NCI-H526 treated with DMSO at 0.1 percent for 48 hours (cell line): Measurements from ENCODE around the gene TEAD3.
A peak's percentile ranks its signal among the peaks of the same experiment; 100 is the strongest.

Experiments
- DNase-seq: peaks from one replicate; lab custom pipeline; 2025; lab: John Stamatoyannopoulos, UW

The TEAD3 gene

DNA sequence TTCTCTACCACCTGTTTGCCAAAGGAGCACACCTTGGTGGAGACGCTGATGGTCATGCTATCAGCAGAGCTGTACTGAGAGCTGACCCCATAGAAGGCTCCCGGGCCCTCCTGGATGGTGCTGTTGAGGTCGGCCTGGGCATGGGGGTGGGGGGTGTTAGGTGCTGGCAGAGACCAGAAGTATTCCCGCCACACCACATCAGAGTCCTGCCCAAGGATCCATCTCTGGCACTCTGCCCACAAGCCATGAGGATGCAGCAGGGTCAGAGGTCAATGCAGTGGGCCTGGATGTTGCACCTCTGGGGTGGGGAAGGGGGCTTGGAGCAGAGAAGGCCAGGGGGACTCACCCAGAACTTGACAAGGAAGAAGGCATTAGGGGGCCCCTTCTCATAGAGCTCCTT, 21.3 kb downstream of the TEAD3 start:
- DNase-seq: no peak

DNA sequence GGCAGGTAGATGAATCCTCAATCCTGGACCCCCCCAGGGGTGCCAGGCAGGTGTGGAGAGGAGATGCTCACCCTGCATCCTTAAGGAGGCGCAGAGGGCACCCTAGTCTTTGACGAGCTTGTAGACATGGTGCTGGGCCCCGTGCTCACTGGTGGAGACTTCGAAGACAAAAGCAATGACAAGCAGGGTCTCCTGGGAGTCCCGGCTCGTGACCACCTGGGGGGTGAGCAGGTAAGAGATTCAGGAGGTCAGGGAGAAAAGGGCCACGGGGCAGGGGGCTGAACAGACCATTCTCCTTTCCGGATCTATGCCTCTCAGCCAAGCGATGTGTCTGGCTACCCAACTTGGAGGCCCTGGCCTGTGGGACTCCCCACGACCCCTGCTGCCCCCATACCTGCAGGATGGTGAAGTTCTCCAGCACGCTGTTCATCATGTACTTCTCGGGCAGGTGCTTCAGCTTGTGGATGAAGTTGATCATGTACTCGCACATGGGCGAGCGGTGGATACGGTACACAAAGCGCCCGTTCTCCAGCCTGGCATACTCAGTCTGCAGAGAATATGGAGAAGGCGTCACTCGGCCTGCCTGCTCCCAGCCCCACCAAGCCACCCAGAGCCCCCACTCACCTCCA, 21.8 kb downstream of the TEAD3 start:
- DNase-seq: no peak

DNA sequence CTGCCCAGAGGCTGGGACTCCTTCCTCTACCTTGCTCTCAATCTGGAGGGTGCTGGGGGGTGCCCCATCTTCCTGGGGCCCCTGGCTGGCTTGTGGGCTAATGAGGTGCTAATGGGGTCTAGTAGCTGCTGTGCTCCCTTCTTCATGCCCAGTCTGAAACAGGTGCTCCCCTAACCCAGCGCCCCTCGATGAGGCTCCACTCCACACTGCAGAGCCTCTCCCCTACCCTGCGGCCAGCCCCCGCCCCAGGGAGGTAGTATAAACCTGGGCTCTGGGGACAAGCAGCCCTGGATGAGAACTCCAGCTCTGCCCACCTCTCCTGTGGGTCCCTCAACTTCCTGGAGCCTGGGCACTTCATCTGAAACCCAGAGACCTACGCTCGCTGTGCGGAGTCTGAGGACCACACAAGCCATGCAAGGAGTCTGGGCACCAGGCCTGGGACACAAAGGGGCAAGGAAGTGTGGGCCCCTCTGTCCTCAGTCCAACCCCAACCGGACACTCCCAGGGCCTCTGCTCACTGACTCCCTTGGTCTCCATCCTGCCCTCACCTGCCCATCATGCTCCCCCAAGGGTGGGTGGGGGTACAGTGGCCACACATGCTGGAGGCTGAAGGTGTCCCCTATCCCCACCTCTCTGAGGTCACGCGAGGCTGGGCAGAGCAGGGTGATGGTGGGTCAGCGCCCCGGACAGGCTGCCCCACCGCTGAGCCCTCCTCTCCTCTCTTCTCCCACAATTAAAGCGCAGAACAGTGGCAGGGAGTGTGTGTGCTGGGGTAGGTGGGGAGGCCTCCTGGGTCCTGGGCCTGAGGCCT, 22.5 kb downstream of the TEAD3 start:
- no peak for DNase-seq

DNA sequence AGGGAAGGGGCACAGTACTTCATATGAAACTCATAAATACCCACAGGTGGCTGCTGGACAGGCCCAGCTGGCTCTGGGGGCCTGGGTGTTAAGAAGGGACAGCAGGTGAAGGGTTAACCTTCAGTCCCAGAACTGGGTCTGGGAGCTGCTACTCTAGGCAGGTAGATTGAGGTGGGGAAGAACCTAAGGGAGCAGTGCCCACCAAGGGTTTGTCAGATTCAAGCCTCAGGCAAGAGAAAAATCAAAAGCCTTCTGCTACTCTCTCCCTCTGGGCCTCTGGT, 23.1 kb downstream of the TEAD3 start:
- DNase-seq: no peak

DNA sequence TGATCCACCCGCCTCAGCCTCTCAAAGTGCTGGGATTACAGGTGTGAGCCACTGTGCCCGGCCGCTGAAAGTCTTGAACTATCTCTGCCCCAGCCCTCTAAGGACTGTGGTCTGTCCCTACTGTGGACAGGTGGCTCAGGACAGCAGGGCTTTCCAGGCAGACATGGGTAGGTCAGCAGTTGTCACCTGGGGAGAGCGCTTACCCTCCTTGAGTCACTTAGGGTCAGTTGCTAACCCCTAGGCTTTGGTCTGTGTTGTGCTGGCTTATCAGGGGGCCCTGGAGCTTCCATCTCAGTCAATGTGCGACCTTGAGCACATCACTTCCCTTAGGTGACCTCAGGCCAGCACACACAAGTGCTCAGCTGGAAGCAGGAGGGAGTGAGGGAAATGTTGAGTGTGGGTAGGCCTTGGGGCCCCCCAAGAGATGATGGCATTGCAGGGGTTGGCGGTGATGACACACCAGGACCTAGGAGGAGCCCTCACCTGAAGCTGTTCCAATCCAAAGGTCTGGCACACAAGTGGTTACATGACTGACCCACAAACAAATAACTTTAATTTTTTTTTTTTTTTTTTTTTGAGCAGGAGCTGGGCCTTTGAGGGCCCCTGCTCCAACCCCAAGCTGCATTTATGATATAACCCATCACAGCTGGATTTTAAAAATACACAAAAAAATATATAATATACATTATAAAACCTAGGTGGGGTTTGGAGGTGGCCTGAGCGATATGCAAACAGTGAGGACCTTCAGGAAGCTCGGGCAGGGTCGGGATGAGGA, 23.6 kb downstream of the TEAD3 start:
- DNase-seq: no peak

DNA sequence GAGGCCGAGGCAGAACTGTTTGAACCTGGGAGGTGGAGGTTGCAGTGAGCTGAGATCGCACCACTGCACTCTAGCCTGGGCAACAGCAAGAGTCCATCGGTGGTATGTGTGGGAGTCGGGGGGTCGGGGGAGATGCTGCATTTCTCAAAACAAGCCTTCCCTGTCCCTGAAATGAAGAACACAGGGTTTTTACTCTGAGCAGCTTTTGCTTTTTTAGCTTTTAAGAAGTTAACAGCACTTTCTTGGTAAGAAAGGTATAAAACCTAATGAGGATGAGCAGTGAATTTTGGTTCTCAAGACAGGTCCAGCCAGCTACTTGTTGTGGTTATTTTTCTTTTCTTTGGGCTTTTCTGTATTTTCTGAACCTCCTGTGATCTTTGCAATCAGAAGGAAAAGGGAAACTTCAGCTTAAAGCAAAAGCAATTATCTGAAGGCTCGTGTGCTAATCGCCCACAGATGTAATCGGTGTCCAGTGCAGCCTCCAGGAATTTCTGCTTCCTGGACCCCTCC, 25.0 kb downstream of the TEAD3 start:
- DNase-seq: no peak

DNA sequence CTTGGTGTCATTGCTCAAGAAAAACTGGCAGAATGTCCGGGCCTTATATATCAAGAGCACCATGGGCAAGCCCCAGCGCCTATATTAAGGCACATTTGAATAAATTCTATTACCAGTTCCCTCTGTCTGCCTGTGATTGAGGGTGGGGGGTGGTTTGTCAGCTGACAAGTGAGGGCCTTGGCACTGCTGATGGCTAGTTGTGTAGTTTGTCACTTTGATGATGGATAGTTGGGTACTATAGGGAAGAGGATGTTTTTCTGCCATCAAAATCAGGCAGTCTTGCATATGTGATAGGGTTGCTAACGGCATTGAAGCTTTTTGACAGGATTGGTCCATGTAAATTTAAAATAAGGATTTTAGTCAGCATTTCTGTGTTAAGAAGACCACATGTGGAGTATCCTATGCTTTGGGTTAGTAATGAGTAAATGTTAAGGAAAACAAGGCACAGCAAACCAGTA, 26.2 kb downstream of the TEAD3 start:
- no peak for DNase-seq

DNA sequence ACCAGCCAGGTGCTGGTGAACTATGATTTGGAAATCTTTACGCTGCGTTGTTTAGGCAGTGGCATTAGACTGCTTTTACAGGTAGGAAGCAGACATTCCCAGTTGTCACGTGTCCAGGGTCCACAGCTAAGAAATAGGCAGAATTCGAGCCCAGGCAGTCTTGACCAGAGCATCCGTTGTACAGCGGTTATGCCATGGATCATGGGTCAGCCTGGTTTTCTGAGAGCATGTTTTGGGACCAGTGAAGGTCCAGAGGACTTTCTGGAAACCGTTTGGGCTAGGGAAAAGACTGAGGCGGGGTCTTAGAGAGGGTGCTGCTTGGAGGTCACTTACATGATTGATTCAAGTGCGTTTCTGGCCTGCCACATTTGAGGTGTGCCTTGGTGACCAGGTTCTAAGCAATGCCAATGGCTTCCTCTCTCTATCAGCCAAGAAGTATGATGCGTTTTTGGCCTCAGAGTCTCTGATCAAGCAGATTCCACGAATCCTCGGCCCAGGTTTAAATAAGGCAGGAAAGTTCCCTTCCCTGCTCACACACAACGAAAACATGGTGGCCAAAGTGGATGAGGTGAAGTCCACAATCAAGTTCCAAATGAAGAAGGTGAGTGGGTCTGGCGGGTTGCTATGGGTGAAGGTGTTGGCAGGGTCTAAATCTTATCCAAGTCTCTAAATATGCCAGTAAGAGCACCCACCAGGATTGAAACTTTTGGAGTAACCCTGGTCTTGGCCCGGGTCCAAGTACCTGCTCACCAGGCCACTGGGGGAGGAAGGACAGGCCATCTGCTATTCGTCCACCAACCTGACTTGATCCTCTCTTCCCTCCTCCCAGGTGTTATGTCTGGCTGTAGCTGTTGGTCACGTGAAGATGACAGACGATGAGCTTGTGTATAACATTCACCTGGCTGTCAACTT, 26.9 kb downstream of the TEAD3 start:
- no peak for DNase-seq

DNA sequence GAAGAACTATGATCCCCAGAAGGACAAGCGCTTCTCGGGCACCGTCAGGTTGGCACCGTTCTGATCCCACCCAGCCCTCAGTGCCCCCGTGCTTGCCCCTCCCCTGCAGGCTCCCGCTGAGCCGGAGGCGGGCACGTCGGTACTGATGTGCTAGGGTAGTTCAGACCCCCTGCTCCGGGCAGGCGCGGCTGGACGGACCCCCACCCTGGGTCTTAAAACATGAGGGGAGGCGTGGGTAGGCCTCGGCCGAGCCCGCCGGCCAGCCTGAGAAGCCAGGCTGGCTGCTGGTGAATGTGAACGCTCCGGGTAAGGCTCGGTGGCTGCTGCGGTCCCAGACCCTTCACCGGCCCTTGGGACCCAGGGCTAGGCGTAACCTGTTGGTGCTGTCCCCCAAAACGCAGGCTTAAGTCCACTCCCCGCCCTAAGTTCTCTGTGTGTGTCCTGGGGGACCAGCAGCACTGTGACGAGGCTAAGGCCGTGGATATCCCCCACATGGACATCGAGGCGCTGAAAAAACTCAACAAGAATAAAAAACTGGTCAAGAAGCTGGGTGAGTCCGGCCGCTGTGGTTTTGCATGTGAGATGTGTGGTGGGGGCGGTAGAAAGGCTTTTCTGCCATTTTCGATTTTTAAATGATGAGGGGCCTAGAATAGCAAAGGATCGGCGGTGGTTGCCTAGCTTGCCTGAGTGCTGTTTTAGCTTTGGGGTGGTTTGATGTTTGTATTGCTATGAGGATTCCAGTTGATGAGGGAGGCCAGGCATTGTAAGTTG, 27.7 kb downstream of the TEAD3 start:
- DNase-seq: no peak

DNA sequence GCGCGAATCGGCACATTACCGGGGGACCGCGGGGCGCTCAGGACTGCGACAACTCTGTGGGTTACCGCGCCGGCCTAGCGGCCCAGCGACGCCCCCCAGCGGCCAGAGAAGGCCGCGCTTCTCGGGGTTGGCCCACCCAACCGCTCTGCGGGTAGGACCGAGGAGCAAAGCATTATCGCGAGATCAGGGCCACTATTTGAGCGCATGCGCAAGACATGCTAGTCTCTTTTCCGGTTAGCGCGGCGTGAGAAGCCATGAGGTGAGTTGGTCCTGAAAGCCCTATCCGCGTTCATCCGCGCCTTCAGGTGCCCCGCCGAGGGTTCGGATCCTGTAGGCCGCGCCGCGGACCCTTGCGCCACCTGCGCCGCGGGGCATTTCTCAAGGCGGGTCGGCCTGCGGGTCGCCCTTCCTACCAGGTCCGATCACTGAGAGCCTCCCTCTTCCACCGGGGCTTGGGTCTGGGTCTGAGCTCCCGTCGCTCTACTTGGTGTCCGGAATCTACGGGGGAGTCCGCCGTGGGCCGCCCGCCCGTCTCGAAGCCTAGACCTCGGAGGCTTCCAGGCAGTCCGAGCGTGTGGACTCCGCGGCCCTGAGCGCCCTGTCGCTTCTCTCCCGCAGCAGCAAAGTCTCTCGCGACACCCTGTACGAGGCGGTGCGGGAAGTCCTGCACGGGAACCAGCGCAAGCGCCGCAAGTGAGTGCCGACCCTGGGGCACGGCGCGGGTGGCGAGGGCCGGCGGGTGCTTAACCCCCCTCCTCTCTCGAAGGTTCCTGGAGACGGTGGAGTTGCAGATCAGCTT, 28.5 kb downstream of the TEAD3 start, which contains the start of gene RPL10A:
RPL10A (plus strand) TSS at position 221 of the 799 bp plus-strand sequence; CDS start at position 255, 34 bp downstream.
- DNase-seq: peak; percentile 91

DNA sequence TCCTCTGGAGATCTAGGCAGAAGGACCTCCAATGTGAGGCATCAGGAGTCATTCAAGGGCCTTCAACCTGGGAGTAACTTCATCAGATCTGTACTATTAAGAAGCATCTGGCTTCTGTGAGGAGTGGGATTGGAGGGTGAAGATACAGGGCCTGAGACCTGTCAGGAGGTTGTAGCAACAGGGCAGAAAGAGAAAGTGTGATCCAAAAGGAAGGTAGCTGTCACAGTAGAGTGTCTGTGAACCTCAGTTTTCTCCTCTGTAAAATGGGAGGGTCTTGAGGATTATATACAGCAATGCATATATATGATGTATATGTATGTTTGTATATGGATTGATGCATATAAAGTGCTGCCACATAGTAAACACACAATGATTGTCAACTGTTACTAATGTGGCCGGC, 31.2 kb downstream of the TEAD3 start:
- DNase-seq: no peak

DNA sequence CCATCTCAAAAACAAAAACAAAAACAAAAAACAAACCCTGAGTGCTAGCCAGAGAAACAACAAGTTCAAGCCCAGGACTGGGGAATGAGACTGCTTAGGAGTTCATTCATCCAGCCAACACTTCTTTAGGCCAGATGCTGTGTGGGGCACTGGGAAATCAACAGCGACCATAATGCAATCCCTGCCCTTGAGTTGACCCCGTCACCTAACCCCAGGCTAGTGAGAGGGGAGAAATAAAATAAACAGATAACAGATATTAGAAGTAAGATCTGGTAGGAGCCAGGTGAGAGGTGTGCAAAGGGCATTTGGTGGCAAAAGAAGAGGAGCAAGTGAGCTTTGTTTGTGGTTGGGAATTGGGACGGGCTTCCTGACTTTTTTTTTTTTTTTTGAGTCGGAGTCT, 33.6 kb downstream of the TEAD3 start:
- DNase-seq: no peak

DNA sequence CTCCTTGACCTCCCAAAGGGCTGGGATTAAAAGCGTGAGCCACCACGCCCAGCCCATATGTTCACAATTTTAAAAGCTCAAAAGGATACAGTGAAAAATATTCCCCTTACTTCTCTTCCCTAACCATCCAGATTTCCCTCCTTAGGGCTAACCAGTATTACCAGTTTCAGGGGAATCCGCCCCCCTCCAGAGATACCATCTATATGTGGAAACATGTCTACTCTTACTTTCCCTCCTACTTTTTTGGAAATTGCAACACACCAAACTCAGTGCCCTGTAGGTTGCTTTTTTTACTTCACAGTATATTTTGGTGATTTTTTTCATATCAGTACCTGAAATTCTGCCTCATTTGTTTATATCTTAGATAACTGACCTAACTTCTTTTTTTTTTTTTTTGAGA, 35.6 kb downstream of the TEAD3 start:
- no peak for DNase-seq

DNA sequence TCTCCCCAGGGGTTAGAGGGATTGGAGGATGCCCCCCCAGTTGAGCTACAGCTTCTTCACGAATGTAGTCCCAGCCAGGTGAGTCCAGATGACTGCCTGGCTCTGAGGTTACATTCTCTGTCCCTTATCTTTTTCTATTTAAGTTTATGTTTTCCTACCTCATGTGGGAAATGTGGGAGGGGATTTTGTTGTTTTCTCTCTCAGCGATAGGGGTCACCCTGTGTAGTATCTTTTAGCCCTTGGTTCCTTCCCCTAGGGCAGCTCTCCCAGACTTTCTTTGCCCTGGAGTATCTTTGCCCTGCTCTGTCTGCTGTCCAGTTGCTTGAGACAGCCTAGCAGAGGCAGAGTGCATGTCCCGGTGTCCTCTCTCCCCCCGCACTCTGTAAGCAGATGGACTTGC, 39.0 kb downstream of the TEAD3 start:
- no peak for DNase-seq

DNA sequence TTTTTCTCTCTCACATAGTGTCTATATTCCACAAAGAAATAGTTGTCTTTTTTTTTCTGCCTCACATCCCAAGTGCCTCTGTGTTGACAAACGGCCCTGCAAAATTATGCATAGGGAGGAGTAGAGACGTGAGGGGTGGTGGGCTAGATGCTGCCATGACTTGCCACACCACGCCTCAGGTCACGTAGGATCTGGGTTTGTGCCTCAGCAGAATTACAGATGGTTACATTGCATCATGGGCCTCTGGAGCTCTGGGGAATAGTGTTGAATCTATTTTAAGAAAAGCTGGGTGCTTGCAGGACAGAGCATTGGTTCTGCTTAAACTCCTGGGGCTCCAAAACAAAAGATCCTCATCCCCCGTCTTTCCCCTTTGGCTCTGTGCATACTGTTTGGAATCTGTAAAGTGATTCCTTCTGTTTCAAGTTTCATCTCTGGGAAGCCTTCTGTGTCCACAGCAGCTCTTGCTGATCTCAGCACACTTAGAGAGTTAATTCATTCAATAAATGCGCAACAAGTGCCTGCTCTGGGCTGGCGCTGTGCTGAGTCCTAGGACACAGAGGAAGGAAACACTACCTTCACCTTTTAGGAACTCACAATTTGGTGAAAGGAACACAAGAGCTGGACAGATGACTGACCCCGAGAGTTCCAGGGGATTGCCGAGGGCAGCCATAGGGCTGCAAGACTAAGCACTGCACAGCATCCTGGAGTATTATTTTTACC, 42.3 kb downstream of the TEAD3 start:
- no peak for DNase-seq

DNA sequence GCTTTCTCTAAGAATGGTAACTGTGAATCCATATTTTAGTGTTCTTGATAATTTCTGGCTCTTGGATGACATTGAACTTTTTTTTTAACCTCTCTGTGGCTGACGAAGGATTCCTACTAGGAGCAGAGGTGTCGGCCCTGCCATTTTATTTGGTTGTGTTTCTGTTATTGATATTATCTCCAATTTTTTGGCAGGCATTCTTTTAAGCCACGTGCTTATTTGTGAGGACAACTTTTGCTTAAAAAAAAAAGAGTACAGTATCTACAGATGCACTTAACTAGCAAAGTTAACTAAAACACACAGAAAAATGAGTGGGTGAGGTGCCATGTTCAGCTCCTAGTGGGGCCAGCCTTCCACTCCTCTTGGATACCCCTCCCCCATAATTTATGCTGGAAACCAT, 43.6 kb downstream of the TEAD3 start:
- DNase-seq: no peak

DNA sequence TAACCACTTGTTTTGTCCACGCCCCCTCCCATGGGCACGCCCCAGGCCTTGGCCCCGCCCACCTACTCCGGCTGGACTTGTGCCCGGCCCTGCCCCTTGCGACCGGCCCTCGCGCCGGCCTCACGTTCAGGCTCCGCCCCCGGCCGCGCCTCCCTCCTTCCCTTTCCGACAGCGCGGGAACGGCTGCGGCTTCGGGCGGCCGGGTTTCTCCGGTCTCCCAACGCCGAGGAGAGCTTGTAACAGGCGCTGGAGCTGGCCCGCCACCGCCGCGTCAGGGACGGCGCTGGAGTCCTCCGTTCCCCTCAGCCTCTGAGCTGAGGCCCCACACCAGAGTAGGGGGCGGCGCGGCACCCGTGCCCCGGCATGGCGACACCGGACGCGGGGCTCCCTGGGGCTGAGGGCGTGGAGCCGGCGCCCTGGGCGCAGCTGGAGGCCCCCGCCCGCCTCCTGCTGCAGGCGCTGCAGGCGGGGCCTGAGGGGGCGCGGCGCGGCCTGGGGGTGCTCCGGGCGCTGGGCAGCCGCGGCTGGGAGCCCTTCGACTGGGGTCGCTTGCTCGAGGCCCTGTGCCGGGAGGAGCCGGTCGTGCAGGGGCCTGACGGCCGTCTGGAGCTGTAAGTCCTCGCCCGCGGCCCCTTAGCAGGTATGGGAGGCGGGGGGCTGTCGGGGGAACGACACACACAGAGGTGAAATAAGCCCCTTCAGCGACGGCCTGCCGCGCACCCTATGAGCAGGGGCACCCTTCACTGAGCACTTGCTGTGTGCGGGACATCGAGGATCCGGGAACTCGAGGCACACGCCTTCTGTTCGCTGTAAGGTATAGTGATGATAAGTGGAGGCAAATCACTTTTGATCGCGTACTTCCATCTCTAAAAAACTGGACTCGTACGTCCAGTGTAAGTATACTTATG, 44.4 kb downstream of the TEAD3 start, which contains the start of gene FANCE:
FANCE (plus strand) TSS at position 156 of the 908 bp plus-strand sequence; CDS start at position 364, 208 bp downstream.
- peak; percentile 74 for DNase-seq
